Uterus (tissue), 2 donors: ENCODE data around the gene GRIP1.

Experiments used
- CTCF ChIP-seq, 4 experiments: fragments of 200-600 bp in 2 of 4; fragments of 450-650 bp in 2 of 4; sonication (generic) in 2 of 4; IDR thresholded peaks; one replicate each; pipeline ENCODE4 v1.5.1; 2016 to 2019; ENCODE audit warnings: antibody characterized with exemption in 4 of 4, mild to moderate bottlenecking in 2 of 4, moderate library complexity in 1 of 4
- POLR2A ChIP-seq, 2 donors: fragments of 450-650 bp; IDR thresholded peaks; one replicate each; pipeline ENCODE4 v1.6.1; 2016; ENCODE audit warnings: antibody characterized with exemption in 2 of 2, mild to moderate bottlenecking in 1 of 2, moderate library complexity in 1 of 2

DNA sequence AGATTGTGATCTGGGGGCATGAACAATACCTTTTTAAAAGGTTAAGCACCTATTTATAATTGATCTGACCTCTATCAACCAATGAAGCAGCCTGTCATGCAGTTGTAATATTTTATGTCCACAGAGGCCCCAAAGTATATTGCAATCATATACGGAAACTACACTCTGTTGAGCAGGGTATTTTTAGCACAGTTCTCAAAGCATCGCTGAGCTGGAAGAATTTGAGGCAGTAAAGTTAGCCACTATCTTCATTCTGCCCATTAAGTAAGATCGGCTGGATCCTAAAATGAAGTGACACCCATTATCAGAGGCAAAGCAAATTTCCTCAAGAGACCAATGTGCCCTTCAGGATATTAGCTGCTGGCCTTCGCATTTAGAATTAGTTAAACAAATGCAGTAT, 47.7 kb upstream of the GRIP1 start:
- TF ChIP-seq CTCF (IDR thresholded peaks at IDR 0.05), result no peak
- no peak for TF ChIP-seq POLR2A (IDR thresholded peaks at IDR 0.05)
